Activated CD4-positive, alpha-beta memory T cell treated with anti-CD3 and anti-CD28 coated beads for 36 hours (primary cell): ENCODE results near the gene C20orf173. TPM values are rescaled to one million over a fixed set of nuclear protein-coding genes. Genes with fewer than 3 reads are reported as not detected.

Experiments
- CTCF ChIA-PET: fragments of 350-600 bp; sonication (Branson Sonifier 250); formaldehyde crosslinking; loops from one replicate; lab custom pipeline; 2021; ENCODE audit warnings: antibody characterized with exemption, inconsistent platforms; lab: Charles Lee
- POLR2A ChIA-PET: fragments of 350-600 bp; sonication (Branson Sonifier 250); formaldehyde crosslinking; loops from one replicate; lab custom pipeline; 2021; ENCODE audit warnings: antibody characterized with exemption; lab: Charles Lee
- DNase-seq: peaks from one replicate; pipeline ENCODE4 v3.0.0-alpha.2; 2020
- H3K27ac Mint-ChIP-seq: one replicate; pipeline ENCODE4 v1.8.0; 2021; ENCODE audit warnings: mixed read lengths
- H3K27me3 Mint-ChIP-seq: one replicate; pipeline ENCODE4 v1.8.0; 2021; ENCODE audit warnings: mixed read lengths
- H3K36me3 Mint-ChIP-seq: one replicate; pipeline ENCODE4 v1.8.0; 2021; ENCODE audit warnings: mixed read lengths
- H3K4me1 Mint-ChIP-seq: one replicate; pipeline ENCODE4 v1.8.0; 2021; ENCODE audit warnings: low read depth, mixed read lengths
- H3K4me3 Mint-ChIP-seq: one replicate; pipeline ENCODE4 v1.8.0; 2021; ENCODE audit warnings: mild to moderate bottlenecking, mixed read lengths
- H3K9me3 Mint-ChIP-seq: one replicate; pipeline ENCODE4 v1.8.0; 2021; ENCODE audit warnings: mixed read lengths
- intact Hi-C: fragments of 100-400 bp; cut with micrococcal nuclease; formaldehyde crosslinking; loops from one replicate; pipeline ENCODE4 v1.15.1; 2023
- total RNA-seq, 2 experiments: library from RNA; stranded (reverse); gene quantifications; one replicate each; pipeline ENCODE4 v1.2.3, GENCODE V29; 2021

The C20orf173 gene
- total RNA-seq, 2 experiments from 2014 or later, result not detected

DNA sequence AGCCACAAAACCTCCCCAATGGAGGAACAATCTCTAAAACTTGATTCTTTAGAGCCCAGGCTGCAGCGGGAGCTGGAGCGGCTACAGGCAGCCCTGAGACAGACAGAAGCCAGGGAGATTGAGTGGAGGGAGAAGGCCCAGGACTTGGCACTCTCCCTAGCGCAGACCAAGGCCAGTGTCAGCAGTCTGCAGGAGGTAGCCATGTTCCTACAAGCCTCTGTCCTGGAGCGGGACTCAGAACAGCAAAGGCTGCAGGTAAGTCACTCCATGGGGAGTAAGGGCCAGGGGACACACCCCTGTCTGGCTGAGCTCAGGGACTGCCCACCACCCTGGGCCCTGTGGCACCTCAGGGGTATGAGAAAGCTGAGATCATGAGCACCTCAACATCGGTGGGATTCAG is 24.7 kb downstream of the C20orf173 start:
- no peak for DNase-seq
- Mint-ChIP-seq H3K4me1 (peaks cover 26% of the 10 kb centered on the region), H3K4me3 (no peak overlapping the region), H3K9me3 (no peaks in the 10 kb centered on the region), H3K36me3 (peaks cover 58% of the 10 kb centered on the region), H3K27me3 (no peaks in the 10 kb centered on the region), H3K27ac (peak overlapping the region; percentile 40)
- ChIA-PET POLR2A (no interaction called here), CTCF (no interaction called here)
- intact Hi-C loops, result no loop called here

- no peak overlapping the region for H3K27ac Mint-ChIP-seq
- intact Hi-C loops, result no loop called here
- H3K4me1 Mint-ChIP-seq, result peaks cover 26% of the 10 kb centered on the region
- ChIA-PET POLR2A (interaction anchor here (0.7 kb wide), 1 partner anchor 243 kb away, joined by 3 read pairs; no protein-coding TSS in a partner anchor), CTCF (no interaction called here)
- no peaks in the 10 kb centered on the region for H3K27me3 Mint-ChIP-seq
- H3K9me3 Mint-ChIP-seq, result no peaks in the 10 kb centered on the region
- DNase-seq, result no peak
- H3K4me3 Mint-ChIP-seq, result no peak overlapping the region
- H3K36me3 Mint-ChIP-seq, result peaks cover 60% of the 10 kb centered on the region
Observed at GRCh38 chr20:35503841-35504561, 25.5 kb downstream of the C20orf173 start.

GRCh38 chr20:35503281-35503680 is 26.2 kb downstream of the C20orf173 start:
- peaks cover 60% of the 10 kb centered on the region for H3K36me3 Mint-ChIP-seq
- ChIA-PET POLR2A (interaction anchor here (0.6 to 0.7 kb wide), 2 partner anchors 32 to 242 kb away, joined by 3 read pairs; no protein-coding TSS in a partner anchor), CTCF (interaction anchor here (0.8 kb wide), 1 partner anchor 15 kb away, joined by 3 read pairs; no protein-coding TSS in a partner anchor)
- H3K27me3 Mint-ChIP-seq, result no peaks in the 10 kb centered on the region
- DNase-seq, result no peak
- H3K27ac Mint-ChIP-seq, result no peak overlapping the region
- H3K9me3 Mint-ChIP-seq, result no peaks in the 10 kb centered on the region
- H3K4me1 Mint-ChIP-seq, result peaks cover 26% of the 10 kb centered on the region
- no peak overlapping the region for H3K4me3 Mint-ChIP-seq
- intact Hi-C loops, result no loop called here

DNA sequence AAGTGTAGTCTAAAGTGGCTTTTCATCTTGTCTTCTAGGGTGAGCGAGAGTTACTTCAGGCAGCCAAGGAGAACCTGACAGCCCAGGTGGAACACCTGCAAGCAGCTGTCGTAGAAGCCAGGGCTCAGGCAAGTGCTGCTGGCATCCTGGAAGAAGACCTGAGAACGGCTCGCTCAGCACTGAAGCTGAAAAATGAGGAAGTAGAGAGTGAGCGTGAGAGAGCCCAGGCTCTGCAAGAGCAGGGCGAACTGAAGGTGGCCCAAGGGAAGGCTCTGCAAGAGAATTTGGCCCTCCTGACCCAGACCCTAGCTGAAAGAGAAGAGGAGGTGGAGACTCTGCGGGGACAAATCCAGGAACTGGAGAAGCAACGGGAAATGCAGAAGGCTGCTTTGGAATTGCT is 27.1 kb downstream of the C20orf173 start:
- intact Hi-C loops, result no loop called here
- Mint-ChIP-seq H3K36me3 (peaks cover 64% of the 10 kb centered on the region), H3K27me3 (no peaks in the 10 kb centered on the region), H3K9me3 (no peaks in the 10 kb centered on the region), H3K4me1 (peaks cover 26% of the 10 kb centered on the region), H3K4me3 (no peak overlapping the region), H3K27ac (no peak overlapping the region)
- ChIA-PET POLR2A (interaction anchor here (0.6 kb wide), 1 partner anchor 33 kb away, joined by 3 read pairs; no protein-coding TSS in a partner anchor), CTCF (interaction anchor here (0.8 kb wide), 1 partner anchor 14 kb away, joined by 3 read pairs; no protein-coding TSS in a partner anchor)
- DNase-seq, result no peak

GRCh38 chr20:35499271-35499670 is 30.2 kb downstream of the C20orf173 start:
- ChIA-PET POLR2A (interaction anchor here (0.9 kb wide), 1 partner anchor 8 kb away, joined by 5 read pairs; no protein-coding TSS in a partner anchor), CTCF (interaction anchor here (1.0 to 1.3 kb wide), 2 partner anchors 33 to 36 kb away, joined by 3 to 6 read pairs; no protein-coding TSS in a partner anchor)
- Mint-ChIP-seq H3K27ac (no peak overlapping the region), H3K36me3 (peaks cover 57% of the 10 kb centered on the region), H3K27me3 (no peaks in the 10 kb centered on the region), H3K4me3 (no peak overlapping the region), H3K4me1 (peaks cover under 1% of the 10 kb centered on the region), H3K9me3 (no peaks in the 10 kb centered on the region)
- DNase-seq, result no peak
- intact Hi-C loops, result no loop called here

DNA sequence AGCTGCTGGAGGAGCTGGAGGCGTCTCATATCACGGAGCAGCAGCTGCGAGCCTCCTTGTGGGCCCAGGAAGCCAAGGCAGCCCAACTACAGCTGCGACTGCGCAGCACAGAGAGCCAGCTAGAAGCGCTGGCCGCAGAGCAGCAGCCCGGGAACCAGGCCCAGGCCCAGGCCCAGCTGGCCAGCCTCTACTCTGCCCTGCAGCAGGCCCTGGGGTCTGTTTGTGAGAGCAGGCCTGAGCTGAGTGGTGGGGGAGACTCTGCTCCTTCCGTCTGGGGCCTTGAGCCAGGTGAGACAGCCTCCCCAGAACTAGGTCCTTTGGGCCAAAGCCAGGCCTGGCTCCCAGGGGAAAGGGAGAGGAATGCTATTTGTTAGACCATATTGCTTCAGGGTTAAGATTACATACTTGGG is 31.7 kb downstream of the C20orf173 start:
- ChIA-PET POLR2A (no interaction called here), CTCF (interaction anchor here (1.2 to 1.3 kb wide), 2 partner anchors 34 to 495 kb away, joined by 3 to 6 read pairs; no protein-coding TSS in a partner anchor)
- Mint-ChIP-seq H3K36me3 (peaks cover 50% of the 10 kb centered on the region), H3K27me3 (no peaks in the 10 kb centered on the region), H3K9me3 (no peaks in the 10 kb centered on the region), H3K27ac (no peak overlapping the region), H3K4me3 (no peak overlapping the region), H3K4me1 (peaks cover 1% of the 10 kb centered on the region)
- intact Hi-C loops, result no loop called here
- no peak for DNase-seq

DNA sequence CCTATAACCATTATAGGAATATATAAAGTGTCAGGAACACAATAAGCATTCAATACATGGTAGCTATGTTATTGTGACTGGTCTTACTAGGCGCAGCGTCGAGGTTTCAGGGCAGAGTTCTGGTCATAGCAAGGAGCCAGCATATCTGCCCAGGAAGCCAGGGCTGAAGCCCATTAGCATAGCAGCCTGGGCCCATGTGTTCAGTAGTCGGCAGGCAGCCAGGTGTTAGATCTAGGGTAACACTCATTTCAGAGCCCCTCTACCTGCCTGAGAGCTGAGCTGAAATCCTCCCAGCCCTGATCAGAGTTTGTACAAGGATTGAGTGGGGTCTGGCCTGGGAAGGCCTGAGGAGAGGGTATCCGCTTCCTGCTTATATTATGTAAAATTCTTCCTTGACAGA is 32.1 kb downstream of the C20orf173 start:
- Mint-ChIP-seq H3K4me3 (no peak overlapping the region), H3K4me1 (peaks cover 6% of the 10 kb centered on the region), H3K9me3 (no peaks in the 10 kb centered on the region), H3K27ac (no peak overlapping the region), H3K36me3 (peaks cover 46% of the 10 kb centered on the region), H3K27me3 (no peaks in the 10 kb centered on the region)
- ChIA-PET POLR2A (no interaction called here), CTCF (no interaction called here)
- DNase-seq, result no peak
- intact Hi-C loops, result no loop called here

DNA sequence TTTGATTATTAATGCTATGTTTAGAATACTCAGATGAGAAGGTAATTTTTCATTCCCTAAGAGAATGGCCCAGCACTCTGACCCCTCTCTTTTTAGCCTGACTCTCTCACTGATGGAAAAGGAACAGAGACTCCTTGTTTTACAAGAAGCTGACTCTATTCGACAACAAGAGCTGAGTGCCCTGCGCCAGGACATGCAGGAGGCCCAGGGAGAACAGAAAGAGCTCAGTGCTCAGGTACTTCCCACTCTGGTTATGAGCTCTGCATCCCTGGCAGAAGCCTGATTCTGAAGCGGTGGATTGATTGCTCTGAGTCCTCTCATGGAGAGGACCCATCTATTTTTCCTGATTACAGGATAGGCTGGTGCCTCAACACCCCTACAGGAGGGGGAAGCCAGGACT is 33.0 kb downstream of the C20orf173 start:
- POLR2A ChIA-PET, result no interaction called here
- CTCF ChIA-PET, result no interaction called here
- no peak overlapping the region for H3K27ac Mint-ChIP-seq
- intact Hi-C loops, result no loop called here
- no peak for DNase-seq
- H3K27me3 Mint-ChIP-seq, result no peaks in the 10 kb centered on the region
- H3K4me3 Mint-ChIP-seq, result no peak overlapping the region
- H3K36me3 Mint-ChIP-seq, result peaks cover 47% of the 10 kb centered on the region
- peaks cover 12% of the 10 kb centered on the region for H3K4me1 Mint-ChIP-seq
- no peaks in the 10 kb centered on the region for H3K9me3 Mint-ChIP-seq

DNA sequence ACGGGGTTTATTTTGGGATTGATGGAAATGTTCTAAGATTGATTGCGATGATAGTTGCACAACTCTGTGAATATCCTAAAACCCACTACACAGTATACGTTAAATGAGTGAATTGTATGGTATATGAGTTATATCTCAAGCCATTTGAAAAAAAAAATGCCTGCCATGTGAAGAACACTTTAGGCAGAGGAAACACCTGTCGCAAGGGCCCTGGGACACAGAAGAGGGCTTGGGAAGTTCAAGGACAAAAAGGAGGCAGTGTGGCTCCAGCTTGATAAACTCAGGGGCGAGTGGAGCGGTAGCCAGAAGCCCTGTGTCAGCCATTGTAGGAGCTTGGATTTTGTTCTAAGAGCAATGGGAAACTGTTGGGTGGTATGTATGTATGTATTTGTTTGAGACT is 37.1 kb downstream of the C20orf173 start:
- ChIA-PET POLR2A (no interaction called here), CTCF (interaction anchor here (0.6 kb wide), 1 partner anchor 28 kb away, joined by 3 read pairs; no protein-coding TSS in a partner anchor)
- Mint-ChIP-seq H3K9me3 (no peaks in the 10 kb centered on the region), H3K27ac (peak overlapping the region; percentile 99), H3K36me3 (peaks cover 34% of the 10 kb centered on the region), H3K27me3 (no peaks in the 10 kb centered on the region), H3K4me3 (peak overlapping the region; percentile 99), H3K4me1 (peaks cover 39% of the 10 kb centered on the region)
- no peak for DNase-seq
- intact Hi-C loops, result no loop called here

DNA sequence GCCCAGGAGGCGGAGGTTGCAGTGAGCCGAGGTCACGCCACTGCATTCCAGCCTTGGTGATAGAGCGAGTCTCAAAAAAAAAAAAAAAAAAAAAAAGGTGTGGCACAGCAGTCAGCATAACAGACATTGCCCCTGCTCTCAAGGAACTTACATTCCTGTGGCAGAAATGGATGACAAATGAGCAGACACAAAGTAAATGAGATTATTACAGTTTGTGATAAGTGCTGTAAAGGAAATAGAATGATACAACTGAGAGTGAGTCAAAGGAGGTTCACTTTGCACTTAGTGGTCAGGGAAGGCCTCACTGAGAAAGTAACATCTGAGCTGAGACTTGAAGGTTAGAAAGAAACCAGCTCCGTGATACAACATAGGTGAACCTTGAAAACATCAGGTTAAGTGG is 37.6 kb downstream of the C20orf173 start:
- ChIA-PET POLR2A (interaction anchor here (1.1 to 2.0 kb wide), 3 partner anchors 37 to 462 kb away, joined by 4 to 15 read pairs (median 11); partner anchors contain the start of genes CEP250, EIF6 and SCAND1), CTCF (interaction anchor here (0.6 to 2.2 kb wide), 3 partner anchors 28 to 501 kb away, joined by 3 to 8 read pairs (median 4); partner anchors contain the start of gene SCAND1)
- Mint-ChIP-seq H3K27me3 (no peaks in the 10 kb centered on the region), H3K9me3 (no peaks in the 10 kb centered on the region), H3K27ac (peak overlapping the region; percentile 99), H3K4me3 (peak overlapping the region; percentile 99), H3K4me1 (peaks cover 39% of the 10 kb centered on the region), H3K36me3 (peaks cover 33% of the 10 kb centered on the region)
- intact Hi-C loops, result loop anchor here (2.0 kb wide), 1 partner anchor 51 kb away; the partner anchor contains the start of gene ERGIC3
- no peak for DNase-seq

- intact Hi-C loops, result loop anchor here (2.0 kb wide), 1 partner anchor 52 kb away; the partner anchor contains the start of gene ERGIC3
- ChIA-PET POLR2A (interaction anchor here (0.7 to 2.0 kb wide), 16 partner anchors 9 to 1497 kb away, joined by 3 to 15 read pairs (median 4); partner anchors contain the start of genes CEP250, CPNE1, EIF6 and ERGIC3), CTCF (interaction anchor here (0.6 to 2.2 kb wide), 11 partner anchors 9 to 502 kb away, joined by 3 to 9 read pairs (median 4); partner anchors contain the start of genes CNBD2 and SCAND1)
- peaks cover 39% of the 10 kb centered on the region for H3K4me1 Mint-ChIP-seq
- peak overlapping the region; percentile 99 for H3K27ac Mint-ChIP-seq
- H3K4me3 Mint-ChIP-seq, result peak overlapping the region; percentile 99
- peaks cover 33% of the 10 kb centered on the region for H3K36me3 Mint-ChIP-seq
- DNase-seq, result peak; percentile 78
- H3K9me3 Mint-ChIP-seq, result no peaks in the 10 kb centered on the region
- no peaks in the 10 kb centered on the region for H3K27me3 Mint-ChIP-seq
Observed at GRCh38 chr20:35490736-35491181, 38.7 kb downstream of the C20orf173 start.

GRCh38 chr20:35489717-35490116 is 39.7 kb downstream of the C20orf173 start:
- H3K4me1 Mint-ChIP-seq, result peaks cover 39% of the 10 kb centered on the region
- H3K4me3 Mint-ChIP-seq, result peak overlapping the region; percentile 63
- intact Hi-C loops, result loop anchor here (2.0 kb wide), 1 partner anchor 53 kb away; the partner anchor contains the start of gene ERGIC3
- H3K36me3 Mint-ChIP-seq, result peaks cover 27% of the 10 kb centered on the region
- no peaks in the 10 kb centered on the region for H3K9me3 Mint-ChIP-seq
- H3K27me3 Mint-ChIP-seq, result no peaks in the 10 kb centered on the region
- CTCF ChIA-PET, result interaction anchor here (1.1 to 2.2 kb wide), 2 partner anchors 50 to 464 kb away, joined by 3 to 8 read pairs; partner anchors contain the start of gene SCAND1
- POLR2A ChIA-PET, result no interaction called here
- no peak overlapping the region for H3K27ac Mint-ChIP-seq
- DNase-seq, result no peak
